ENCODE data around the gene SYT15. TPM values are rescaled to one million over a fixed set of nuclear protein-coding genes. Genes with fewer than 3 reads are reported as not detected.
"Not testable (repeated sequence)": the region's sequence is repeated elsewhere in the genome, so short reads cannot be mapped to it uniquely, and the experiment has no call there.

SYT15 gene
- total RNA-seq, 1 donor from 2014 or later = 1.5 TPM

- intact Hi-C loops (cut with micrococcal nuclease); H3K27ac Mint-ChIP-seq; H3K36me3 Mint-ChIP-seq (ENCODE audit: low read depth); H3K4me3 Mint-ChIP-seq (ENCODE audit: low read depth); H3K9me3 Mint-ChIP-seq; H3K27me3 Mint-ChIP-seq (ENCODE audit: low read depth); DNase-seq (ENCODE audit: low spot score); H3K4me1 Mint-ChIP-seq (ENCODE audit: low read depth): not testable (repeated sequence)
These were observed 5.0 kb upstream of the SYT15 start for GRCh38 chr10:46573884-46574283.

- H3K4me3 Mint-ChIP-seq (ENCODE audit: low read depth); H3K27me3 Mint-ChIP-seq (ENCODE audit: low read depth); H3K4me1 Mint-ChIP-seq (ENCODE audit: low read depth); H3K27ac Mint-ChIP-seq; intact Hi-C loops (cut with micrococcal nuclease); H3K36me3 Mint-ChIP-seq (ENCODE audit: low read depth); DNase-seq (ENCODE audit: low spot score); H3K9me3 Mint-ChIP-seq: not testable (repeated sequence)
These were observed 1.1 kb upstream of the SYT15 start for GRCh38 chr10:46577624-46578473.

GRCh38 chr10:46579378-46579777 is 450 bp downstream of the SYT15 start:
- DNase-seq (ENCODE audit: low spot score); H3K27me3 Mint-ChIP-seq (ENCODE audit: low read depth); H3K9me3 Mint-ChIP-seq; H3K4me3 Mint-ChIP-seq (ENCODE audit: low read depth); H3K27ac Mint-ChIP-seq; intact Hi-C loops (cut with micrococcal nuclease); H3K36me3 Mint-ChIP-seq (ENCODE audit: low read depth); H3K4me1 Mint-ChIP-seq (ENCODE audit: low read depth): not testable (repeated sequence)

- H3K36me3 Mint-ChIP-seq (ENCODE audit: low read depth); DNase-seq (ENCODE audit: low spot score); H3K9me3 Mint-ChIP-seq; intact Hi-C loops (cut with micrococcal nuclease); H3K4me3 Mint-ChIP-seq (ENCODE audit: low read depth); H3K27me3 Mint-ChIP-seq (ENCODE audit: low read depth); H3K27ac Mint-ChIP-seq; H3K4me1 Mint-ChIP-seq (ENCODE audit: low read depth): not testable (repeated sequence)
These were observed 3.1 kb downstream of the SYT15 start for GRCh38 chr10:46581997-46582396.

- H3K4me3 Mint-ChIP-seq (ENCODE audit: low read depth); H3K27ac Mint-ChIP-seq; intact Hi-C loops (cut with micrococcal nuclease); DNase-seq (ENCODE audit: low spot score); H3K4me1 Mint-ChIP-seq (ENCODE audit: low read depth); H3K27me3 Mint-ChIP-seq (ENCODE audit: low read depth); H3K36me3 Mint-ChIP-seq (ENCODE audit: low read depth); H3K9me3 Mint-ChIP-seq: not testable (repeated sequence)
These were observed 3.6 kb downstream of the SYT15 start for GRCh38 chr10:46582568-46582967.

GRCh38 chr10:46584196-46584595 is 5.3 kb downstream of the SYT15 start:
- H3K4me3 Mint-ChIP-seq (ENCODE audit: low read depth); H3K9me3 Mint-ChIP-seq; H3K36me3 Mint-ChIP-seq (ENCODE audit: low read depth); intact Hi-C loops (cut with micrococcal nuclease); H3K4me1 Mint-ChIP-seq (ENCODE audit: low read depth); DNase-seq (ENCODE audit: low spot score); H3K27me3 Mint-ChIP-seq (ENCODE audit: low read depth); H3K27ac Mint-ChIP-seq: not testable (repeated sequence)

GRCh38 chr10:46585246-46585645 is 6.3 kb downstream of the SYT15 start:
- DNase-seq (ENCODE audit: low spot score); H3K4me3 Mint-ChIP-seq (ENCODE audit: low read depth); H3K27me3 Mint-ChIP-seq (ENCODE audit: low read depth); H3K9me3 Mint-ChIP-seq; H3K4me1 Mint-ChIP-seq (ENCODE audit: low read depth); H3K27ac Mint-ChIP-seq; H3K36me3 Mint-ChIP-seq (ENCODE audit: low read depth); intact Hi-C loops (cut with micrococcal nuclease): not testable (repeated sequence)

- H3K4me3 Mint-ChIP-seq (ENCODE audit: low read depth); intact Hi-C loops (cut with micrococcal nuclease); H3K9me3 Mint-ChIP-seq; H3K27me3 Mint-ChIP-seq (ENCODE audit: low read depth); H3K4me1 Mint-ChIP-seq (ENCODE audit: low read depth); DNase-seq (ENCODE audit: low spot score); H3K27ac Mint-ChIP-seq; H3K36me3 Mint-ChIP-seq (ENCODE audit: low read depth): not testable (repeated sequence)
These were observed 8.6 kb downstream of the SYT15 start for GRCh38 chr10:46587546-46587945.

GRCh38 chr10:46588221-46588620 is 9.3 kb downstream of the SYT15 start:
- H3K4me3 Mint-ChIP-seq (ENCODE audit: low read depth); H3K27ac Mint-ChIP-seq; intact Hi-C loops (cut with micrococcal nuclease); H3K9me3 Mint-ChIP-seq; H3K36me3 Mint-ChIP-seq (ENCODE audit: low read depth); H3K4me1 Mint-ChIP-seq (ENCODE audit: low read depth); DNase-seq (ENCODE audit: low spot score); H3K27me3 Mint-ChIP-seq (ENCODE audit: low read depth): not testable (repeated sequence)

- H3K4me1 Mint-ChIP-seq (ENCODE audit: low read depth); intact Hi-C loops (cut with micrococcal nuclease); H3K9me3 Mint-ChIP-seq; H3K27ac Mint-ChIP-seq; H3K36me3 Mint-ChIP-seq (ENCODE audit: low read depth); H3K4me3 Mint-ChIP-seq (ENCODE audit: low read depth); H3K27me3 Mint-ChIP-seq (ENCODE audit: low read depth); DNase-seq (ENCODE audit: low spot score): not testable (repeated sequence)
These were observed 10.7 kb downstream of the SYT15 start for GRCh38 chr10:46589589-46589988.

- H3K36me3 Mint-ChIP-seq (ENCODE audit: low read depth); H3K4me3 Mint-ChIP-seq (ENCODE audit: low read depth); H3K27ac Mint-ChIP-seq; H3K4me1 Mint-ChIP-seq (ENCODE audit: low read depth); DNase-seq (ENCODE audit: low spot score); intact Hi-C loops (cut with micrococcal nuclease); H3K27me3 Mint-ChIP-seq (ENCODE audit: low read depth); H3K9me3 Mint-ChIP-seq: not testable (repeated sequence)
These were observed 12.1 kb downstream of the SYT15 start for GRCh38 chr10:46591053-46591452.

- H3K27me3 Mint-ChIP-seq (ENCODE audit: low read depth); H3K4me3 Mint-ChIP-seq (ENCODE audit: low read depth); DNase-seq (ENCODE audit: low spot score); H3K36me3 Mint-ChIP-seq (ENCODE audit: low read depth); H3K9me3 Mint-ChIP-seq; intact Hi-C loops (cut with micrococcal nuclease); H3K27ac Mint-ChIP-seq; H3K4me1 Mint-ChIP-seq (ENCODE audit: low read depth): not testable (repeated sequence)
These were observed 14.4 kb downstream of the SYT15 start for GRCh38 chr10:46593307-46593706.

GRCh38 chr10:46594453-46595063 is 15.6 kb downstream of the SYT15 start:
- H3K9me3 Mint-ChIP-seq; H3K4me3 Mint-ChIP-seq (ENCODE audit: low read depth); H3K27ac Mint-ChIP-seq; intact Hi-C loops (cut with micrococcal nuclease); DNase-seq (ENCODE audit: low spot score); H3K27me3 Mint-ChIP-seq (ENCODE audit: low read depth); H3K36me3 Mint-ChIP-seq (ENCODE audit: low read depth); H3K4me1 Mint-ChIP-seq (ENCODE audit: low read depth): not testable (repeated sequence)

All from activated T-helper 2 cell treated with anti-CD3 and anti-CD28 coated beads, Interferon-gamma antibody, Interleukin-2, Interleukin-4, amounts not matched to agents 10 μg/mL and 5 μg/mL and 100 μg/mL, durations not matched to agents 14 hours and 24 hours and 36 hours (primary cell).